Measurements from ENCODE around the gene FAM13A. TPM values are rescaled to one million over a fixed set of nuclear protein-coding genes. Genes with fewer than 3 reads are reported as not detected.
A peak's percentile ranks its signal among the peaks of the same experiment; 100 is the strongest.

FAM13A gene
- polyA plus RNA-seq, 1 of the 3 experiments (the other 2 are of a cell fraction), result 0.67 TPM

GRCh38 chr4:88697141-88697540 lies 359.8 kb downstream of the FAM13A start:
- Histone ChIP-seq H3K4me1 (ENCODE audit: control insufficient read depth in 1 of 2, insufficient read depth in 2 of 2, low read depth in 1 of 2, low read length in 1 of 2) (peaks cover 0 to 8% of the 10 kb centered on the region in 2 experiments; a peak in 2 of 4 replicates), H3K9ac (peak overlapping the region; percentile 53; the same call in 1 of the 2 replicates), H3K27me3 (ENCODE audit: insufficient read depth) (no peaks in the 10 kb centered on the region), H3K9me2 (no peaks in the 10 kb centered on the region), H3K9me3 (no peaks in the 10 kb centered on the region), H3K36me3 (replicated peaks in 1 of 2; ENCODE audit: control insufficient read depth in 1 of 2, insufficient read depth in 2 of 2, low read length in 1 of 2) (peaks cover 0 to 5% of the 10 kb centered on the region in 2 experiments), H2AFZ (ENCODE audit: low read depth) (peak overlapping the region; percentile 41; the same call in 1 of the 2 replicates), H3F3A (replicated peaks; ENCODE audit: insufficient read depth) (peaks cover 3% of the 10 kb centered on the region), H4K20me1 (ENCODE audit: insufficient read depth) (no peaks in the 10 kb centered on the region), H3K4me3 (ENCODE audit: low read depth in 2 of 2, low read length in 1 of 2) (peak overlapping the region; percentile 63 to 71), H3K79me2 (ENCODE audit: insufficient read depth) (no peaks in the 10 kb centered on the region), H3K4me2 (peak overlapping the region; percentile 51), H3K27ac (ENCODE audit: low read depth in 2 of 2, low read length in 1 of 2) (peak overlapping the region; percentile 18 to 55; a peak in 3 of 4 replicates)
- peak; percentile 26 for DNase-seq
- ChIA-PET CTCF (interaction anchor here (2.5 to 3.8 kb wide), 2 partner anchors 10 to 327 kb away, joined by 8 to 19 read pairs; no protein-coding TSS in a partner anchor), POLR2A (no interaction called here)
- TF ChIP-seq JUND (IDR thresholded peaks at IDR 0.05) (no peak), GATA2 (CRISPR knock-in tag; IDR thresholded peaks at IDR 0.05) (peak; percentile 45; the same call in 1 of the 2 replicates)
- WGBS (ENCODE audit: low lambda C conversion rate), result 49% methylated on average over 18 of the region's 18 CpGs

DNA sequence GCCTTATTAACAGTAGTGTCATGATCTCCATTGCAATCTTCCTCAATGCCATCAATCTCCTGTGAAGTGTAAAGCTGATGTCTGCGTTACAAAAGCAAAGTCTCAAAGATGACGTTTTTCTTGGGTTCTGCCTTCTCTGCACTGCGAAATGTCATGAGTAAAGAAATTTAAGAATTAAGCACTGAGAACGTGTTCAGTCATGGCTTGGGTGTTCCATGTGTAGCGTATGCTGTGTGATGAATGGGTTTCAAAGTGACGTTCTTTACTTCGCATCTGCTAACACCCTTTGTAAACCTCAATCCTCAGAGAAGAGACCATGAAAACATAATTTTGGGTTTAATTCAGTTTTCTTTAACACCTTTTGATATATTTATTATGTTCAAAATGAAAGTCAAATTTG lies 360.4 kb downstream of the FAM13A start:
- Histone ChIP-seq H3K9me2 (no peaks in the 10 kb centered on the region), H3K9ac (peak overlapping the region; percentile 53; the same call in 1 of the 2 replicates), H3K4me3 (ENCODE audit: low read depth in 2 of 2, low read length in 1 of 2) (peak overlapping the region; percentile 63 to 71), H3K36me3 (replicated peaks in 1 of 2; ENCODE audit: control insufficient read depth in 1 of 2, insufficient read depth in 2 of 2, low read length in 1 of 2) (peaks cover 0 to 5% of the 10 kb centered on the region in 2 experiments), H3F3A (replicated peaks; ENCODE audit: insufficient read depth) (peaks cover 3% of the 10 kb centered on the region), H4K20me1 (ENCODE audit: insufficient read depth) (no peaks in the 10 kb centered on the region), H3K27ac (ENCODE audit: low read depth in 2 of 2, low read length in 1 of 2) (no peak overlapping the region), H3K79me2 (ENCODE audit: insufficient read depth) (no peaks in the 10 kb centered on the region), H3K9me3 (no peaks in the 10 kb centered on the region), H2AFZ (ENCODE audit: low read depth) (no peak overlapping the region), H3K4me1 (ENCODE audit: control insufficient read depth in 1 of 2, insufficient read depth in 2 of 2, low read depth in 1 of 2, low read length in 1 of 2) (peaks cover 0 to 8% of the 10 kb centered on the region in 2 experiments; a peak in 2 of 4 replicates), H3K27me3 (ENCODE audit: insufficient read depth) (no peaks in the 10 kb centered on the region), H3K4me2 (peak overlapping the region; percentile 51)
- CTCF ChIA-PET, result interaction anchor here (1.4 to 3.8 kb wide), 3 partner anchors 10 to 327 kb away, joined by 4 to 19 read pairs (median 8); no protein-coding TSS in a partner anchor
- POLR2A ChIA-PET, result no interaction called here
- 83% methylated on average over 7 of the region's 7 CpGs for WGBS (ENCODE audit: low lambda C conversion rate)
- no peak for DNase-seq
- no peak for TF ChIP-seq FOSL2 (IDR thresholded peaks at IDR 0.05; ENCODE audit: borderline replicate concordance, low read depth)
- TF ChIP-seq POLR2AphosphoS5 (IDR thresholded peaks at IDR 0.05; ENCODE audit: low read depth, low read length), result no peak
- no peak for TF ChIP-seq ZBTB33 (IDR thresholded peaks at IDR 0.05; ENCODE audit: borderline replicate concordance, low read depth)
- no peak for TF ChIP-seq GABPA (IDR thresholded peaks at IDR 0.05; ENCODE audit: low read depth)
- no peak for TF ChIP-seq TEAD4 (IDR thresholded peaks at IDR 0.05; ENCODE audit: borderline replicate concordance, insufficient read depth)
- no peak for TF ChIP-seq RFX5 (IDR thresholded peaks at IDR 0.05; ENCODE audit: low read length)
- TF ChIP-seq GATA2 (CRISPR knock-in tag; IDR thresholded peaks at IDR 0.05), result no peak
- no peak for TF ChIP-seq YY1 (IDR thresholded peaks at IDR 0.05; ENCODE audit: low read depth)
- no peak for TF ChIP-seq RCOR1 (IDR thresholded peaks at IDR 0.05; ENCODE audit: low read length)
- TF ChIP-seq, protein P1, sequence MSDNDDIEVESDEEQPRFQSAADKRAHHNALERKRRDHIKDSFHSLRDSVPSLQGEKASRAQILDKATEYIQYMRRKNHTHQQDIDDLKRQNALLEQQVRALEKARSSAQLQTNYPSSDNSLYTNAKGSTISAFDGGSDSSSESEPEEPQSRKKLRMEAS (IDR thresholded peaks at IDR 0.05; ENCODE audit: low read depth), result no peak
- TF ChIP-seq CTCF (IDR thresholded peaks at IDR 0.05), result no peak
- TF ChIP-seq, protein P2, sequence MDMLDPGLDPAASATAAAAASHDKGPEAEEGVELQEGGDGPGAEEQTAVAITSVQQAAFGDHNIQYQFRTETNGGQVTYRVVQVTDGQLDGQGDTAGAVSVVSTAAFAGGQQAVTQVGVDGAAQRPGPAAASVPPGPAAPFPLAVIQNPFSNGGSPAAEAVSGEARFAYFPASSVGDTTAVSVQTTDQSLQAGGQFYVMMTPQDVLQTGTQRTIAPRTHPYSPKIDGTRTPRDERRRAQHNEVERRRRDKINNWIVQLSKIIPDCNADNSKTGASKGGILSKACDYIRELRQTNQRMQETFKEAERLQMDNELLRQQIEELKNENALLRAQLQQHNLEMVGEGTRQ (IDR thresholded peaks at IDR 0.05; ENCODE audit: borderline replicate concordance, low read depth, low read length), result no peak
- TF ChIP-seq ELF1 (IDR thresholded peaks at IDR 0.05), result no peak
- TF ChIP-seq, protein P3, sequence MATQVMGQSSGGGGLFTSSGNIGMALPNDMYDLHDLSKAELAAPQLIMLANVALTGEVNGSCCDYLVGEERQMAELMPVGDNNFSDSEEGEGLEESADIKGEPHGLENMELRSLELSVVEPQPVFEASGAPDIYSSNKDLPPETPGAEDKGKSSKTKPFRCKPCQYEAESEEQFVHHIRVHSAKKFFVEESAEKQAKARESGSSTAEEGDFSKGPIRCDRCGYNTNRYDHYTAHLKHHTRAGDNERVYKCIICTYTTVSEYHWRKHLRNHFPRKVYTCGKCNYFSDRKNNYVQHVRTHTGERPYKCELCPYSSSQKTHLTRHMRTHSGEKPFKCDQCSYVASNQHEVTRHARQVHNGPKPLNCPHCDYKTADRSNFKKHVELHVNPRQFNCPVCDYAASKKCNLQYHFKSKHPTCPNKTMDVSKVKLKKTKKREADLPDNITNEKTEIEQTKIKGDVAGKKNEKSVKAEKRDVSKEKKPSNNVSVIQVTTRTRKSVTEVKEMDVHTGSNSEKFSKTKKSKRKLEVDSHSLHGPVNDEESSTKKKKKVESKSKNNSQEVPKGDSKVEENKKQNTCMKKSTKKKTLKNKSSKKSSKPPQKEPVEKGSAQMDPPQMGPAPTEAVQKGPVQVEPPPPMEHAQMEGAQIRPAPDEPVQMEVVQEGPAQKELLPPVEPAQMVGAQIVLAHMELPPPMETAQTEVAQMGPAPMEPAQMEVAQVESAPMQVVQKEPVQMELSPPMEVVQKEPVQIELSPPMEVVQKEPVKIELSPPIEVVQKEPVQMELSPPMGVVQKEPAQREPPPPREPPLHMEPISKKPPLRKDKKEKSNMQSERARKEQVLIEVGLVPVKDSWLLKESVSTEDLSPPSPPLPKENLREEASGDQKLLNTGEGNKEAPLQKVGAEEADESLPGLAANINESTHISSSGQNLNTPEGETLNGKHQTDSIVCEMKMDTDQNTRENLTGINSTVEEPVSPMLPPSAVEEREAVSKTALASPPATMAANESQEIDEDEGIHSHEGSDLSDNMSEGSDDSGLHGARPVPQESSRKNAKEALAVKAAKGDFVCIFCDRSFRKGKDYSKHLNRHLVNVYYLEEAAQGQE (IDR thresholded peaks at IDR 0.05; ENCODE audit: low read depth, low read length), result no peak
- no peak for TF ChIP-seq NRF1 (IDR thresholded peaks at IDR 0.05; ENCODE audit: low read depth, low read length)
- TF ChIP-seq FOXJ3 (CRISPR knock-in tag; IDR thresholded peaks at IDR 0.05), result no peak
- TF ChIP-seq FOXM1 (IDR thresholded peaks at IDR 0.05; ENCODE audit: low read depth), result no peak
- TF ChIP-seq RAD21 (IDR thresholded peaks at IDR 0.05; ENCODE audit: low read length), result no peak
- TF ChIP-seq MEF2A (IDR thresholded peaks at IDR 0.05; ENCODE audit: borderline replicate concordance, low read depth), result no peak
